Measurements from ENCODE around the gene CLPX. TPM values are rescaled to one million over a fixed set of nuclear protein-coding genes. Genes with fewer than 3 reads are reported as not detected.

The CLPX gene
- polyA plus RNA-seq, 1 experiment: 13.3 TPM

- no peak for DNase-seq (ENCODE audit: low read depth)
- no peak for TF ChIP-seq CTCF (IDR thresholded peaks at IDR 0.05; ENCODE audit: insufficient read depth, low read depth, low read length)
- H3K27me3 ChIP-seq (ENCODE audit: control insufficient read depth, insufficient read depth, low read length): no peaks in the 10 kb centered on the region
- peaks cover 7% of the 10 kb centered on the region for H3K36me3 ChIP-seq (ENCODE audit: control insufficient read depth, insufficient read depth, low read length)
- no peak overlapping the region for H3K4me3 ChIP-seq (ENCODE audit: low read depth, low read length)
- ChIA-PET CTCF (no interaction called here), POLR2A (no interaction called here)
Observed at GRCh38 chr15:65175511-65175910, 9.6 kb downstream of the CLPX start.

- no peak for DNase-seq (ENCODE audit: low read depth)
- ChIA-PET CTCF (interaction anchor here (0.7 kb wide), 1 partner anchor 15 kb away, joined by 3 read pairs; no protein-coding TSS in a partner anchor), POLR2A (no interaction called here)
- no peak for TF ChIP-seq CTCF (IDR thresholded peaks at IDR 0.05; ENCODE audit: insufficient read depth, low read depth, low read length)
- Histone ChIP-seq H3K4me3 (ENCODE audit: low read depth, low read length) (no peak overlapping the region), H3K27me3 (ENCODE audit: control insufficient read depth, insufficient read depth, low read length) (no peaks in the 10 kb centered on the region), H3K36me3 (ENCODE audit: control insufficient read depth, insufficient read depth, low read length) (peaks cover 9% of the 10 kb centered on the region)
Observed at GRCh38 chr15:65174509-65174908, 10.6 kb downstream of the CLPX start.

GRCh38 chr15:65172531-65172930, 12.6 kb downstream of the CLPX start:
- no peak for TF ChIP-seq CTCF (IDR thresholded peaks at IDR 0.05; ENCODE audit: insufficient read depth, low read depth, low read length)
- POLR2A ChIA-PET: no interaction called here
- CTCF ChIA-PET: interaction anchor here (1.1 kb wide), 1 partner anchor 10 kb away, joined by 3 read pairs; no protein-coding TSS in a partner anchor
- DNase-seq (ENCODE audit: low read depth): no peak
- Histone ChIP-seq H3K36me3 (ENCODE audit: control insufficient read depth, insufficient read depth, low read length) (peaks cover 8% of the 10 kb centered on the region), H3K4me3 (ENCODE audit: low read depth, low read length) (no peak overlapping the region), H3K27me3 (ENCODE audit: control insufficient read depth, insufficient read depth, low read length) (no peaks in the 10 kb centered on the region)

GRCh38 chr15:65171428-65171827, 13.7 kb downstream of the CLPX start:
- DNase-seq (ENCODE audit: low read depth): no peak
- H3K36me3 ChIP-seq (ENCODE audit: control insufficient read depth, insufficient read depth, low read length): peaks cover 8% of the 10 kb centered on the region
- H3K27me3 ChIP-seq (ENCODE audit: control insufficient read depth, insufficient read depth, low read length): no peaks in the 10 kb centered on the region
- no peak overlapping the region for H3K4me3 ChIP-seq (ENCODE audit: low read depth, low read length)
- POLR2A ChIA-PET: no interaction called here
- TF ChIP-seq CTCF (IDR thresholded peaks at IDR 0.05; ENCODE audit: insufficient read depth, low read depth, low read length): no peak
- CTCF ChIA-PET: interaction anchor here (0.6 kb wide), 1 partner anchor 813 kb away, joined by 6 read pairs; no protein-coding TSS in a partner anchor

GRCh38 chr15:65165875-65166274, 19.3 kb downstream of the CLPX start:
- no peak overlapping the region for H3K4me3 ChIP-seq (ENCODE audit: low read depth, low read length)
- no peak for TF ChIP-seq CTCF (IDR thresholded peaks at IDR 0.05; ENCODE audit: insufficient read depth, low read depth, low read length)
- CTCF ChIA-PET: no interaction called here
- POLR2A ChIA-PET: no interaction called here
- no peak for DNase-seq (ENCODE audit: low read depth)
- no peaks in the 10 kb centered on the region for H3K27me3 ChIP-seq (ENCODE audit: control insufficient read depth, insufficient read depth, low read length)
- peaks cover 9% of the 10 kb centered on the region for H3K36me3 ChIP-seq (ENCODE audit: control insufficient read depth, insufficient read depth, low read length)

Data from BJ (cell line).